ENCODE measurements around the gene FXN.

GRCh38 chr9:69040646-69041045 is 5.1 kb downstream of the FXN start:
- TF ChIP-seq, protein P1, sequence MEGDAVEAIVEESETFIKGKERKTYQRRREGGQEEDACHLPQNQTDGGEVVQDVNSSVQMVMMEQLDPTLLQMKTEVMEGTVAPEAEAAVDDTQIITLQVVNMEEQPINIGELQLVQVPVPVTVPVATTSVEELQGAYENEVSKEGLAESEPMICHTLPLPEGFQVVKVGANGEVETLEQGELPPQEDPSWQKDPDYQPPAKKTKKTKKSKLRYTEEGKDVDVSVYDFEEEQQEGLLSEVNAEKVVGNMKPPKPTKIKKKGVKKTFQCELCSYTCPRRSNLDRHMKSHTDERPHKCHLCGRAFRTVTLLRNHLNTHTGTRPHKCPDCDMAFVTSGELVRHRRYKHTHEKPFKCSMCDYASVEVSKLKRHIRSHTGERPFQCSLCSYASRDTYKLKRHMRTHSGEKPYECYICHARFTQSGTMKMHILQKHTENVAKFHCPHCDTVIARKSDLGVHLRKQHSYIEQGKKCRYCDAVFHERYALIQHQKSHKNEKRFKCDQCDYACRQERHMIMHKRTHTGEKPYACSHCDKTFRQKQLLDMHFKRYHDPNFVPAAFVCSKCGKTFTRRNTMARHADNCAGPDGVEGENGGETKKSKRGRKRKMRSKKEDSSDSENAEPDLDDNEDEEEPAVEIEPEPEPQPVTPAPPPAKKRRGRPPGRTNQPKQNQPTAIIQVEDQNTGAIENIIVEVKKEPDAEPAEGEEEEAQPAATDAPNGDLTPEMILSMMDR (IDR thresholded peaks at IDR 0.05), result no peak
- TF ChIP-seq EZH2 (IDR thresholded peaks at IDR 0.05; ENCODE audit: borderline replicate concordance, insufficient read depth, low read depth, low read length, poor library complexity, severe bottlenecking), result no peak

Measured in B cell (primary cell).